Pancreas (tissue), 10 donors: ENCODE data around the gene HEATR9. TPM values are rescaled to one million over a fixed set of nuclear protein-coding genes. Genes with fewer than 3 reads are reported as not detected.

Experiments
- ATAC-seq, 4 donors: fragments of 200-7000 bp; cut with Tn5 transposase; one replicate each; pipeline versions ENCODE4 v1.8.0 to v1.9.1; 2020; ENCODE audit warnings: mild to moderate bottlenecking in 4 of 4, moderate library complexity in 4 of 4
- DNase-seq, 6 donors: peaks; one replicate each; pipeline ENCODE4 v3.0.0-alpha.2; 2020
- FAIRE-seq: peaks from 2 replicates; lab custom pipeline; 2012; peaks lifted over from hg19 to GRCh38; lab: Jason Lieb, UNC
- H3K27ac ChIP-seq, 4 donors: fragments of 200-600 bp; sonication (generic); 1 replicate in 3 of 4; 2 replicates in 1 of 4; pipeline versions ENCODE4 v1.5.0 to v1.8.0; 2020
- H3K27me3 ChIP-seq, 4 donors: fragments of 200-600 bp; one replicate each; pipeline ENCODE4 v1.8.0; 2021
- H3K36me3 ChIP-seq, 3 donors: fragments of 200-600 bp; sonication (generic) in 1 of 3; one replicate each; pipeline versions ENCODE4 v1.5.0 to v1.8.0; 2020 to 2021
- H3K4me1 ChIP-seq, 3 donors: fragments of 200-600 bp; one replicate each; pipeline ENCODE4 v1.8.0; 2021
- H3K4me3 ChIP-seq, 4 donors: fragments of 200-600 bp; sonication (generic) in 2 of 4; one replicate each; pipeline versions ENCODE4 v1.5.0 to v1.8.0; 2020 to 2021
- H3K9me3 ChIP-seq, 4 donors: fragments of 200-600 bp; one replicate each; pipeline ENCODE4 v1.8.0; 2021
- CTCF ChIP-seq, 4 donors: fragments of 200-600 bp; sonication (generic) in 3 of 4; IDR thresholded peaks; one replicate each; pipeline versions ENCODE4 v1.5.0 to v1.8.0; 2021; ENCODE audit warnings: antibody characterized with exemption in 4 of 4
- WGBS, 2 donors: extraction: QIAGEN DNeasy Blood & Tissue Kit; methylation state at CpG; one replicate each; pipeline ENCODE4 v1.1.7; 2013; 5-methylcytosine and 5-hydroxymethylcytosine counted together
- intact Hi-C, 3 donors: fragments of 100-400 bp; cut with DNase I; formaldehyde crosslinking; loops; one replicate each; pipeline versions ENCODE4 v1.11.1 to v1.14.2; 2022
- polyA plus RNA-seq, 2 donors: library from polyadenylated mRNA; stranded (reverse); fragments of 200-250 nt; gene quantifications; one replicate each; pipeline ENCODE4 v1.2.3, GENCODE V29; 2013
- total RNA-seq, 6 donors: library from RNA; stranded (reverse); fragmentation: NEBNext Ultra II Directional in 4 of 6; extraction: Animal tissue kit (Norgen Biotek cat#: 25700) in 4 of 6; gene quantifications; one replicate each; pipeline versions ENCODE4 v1.2.1 to v1.2.4, GENCODE V29; 2021 to 2023
- donor health status: healthy with polysubstance abuse.
- donor health status: DM: no; HTN: no; CAD: no; lungs with moderate emphysema.
- donor health status: DM: no; HTN: no; CAD: no.
- donor health status: control.
- donor health status: control.
- donor health status: Bipolar disorder and iron deficiency.
- donor health status: DM: yes; HTN: yes; CAD: no.
- donor health status: DM: no; HTN: no; CAD: no.
- donor health status: DM: no; HTN: no; CAD: no.
- donor health status: DM: yes; HTN: yes; CAD: no.

HEATR9 gene
- total and polyA plus RNA-seq, 8 donors, result not detected

GRCh38 chr17:35865412-35866340 is 3.0 kb downstream of the HEATR9 start:
- intact Hi-C loops, result no loop called here
- Histone ChIP-seq H3K36me3 (no peaks in the 10 kb centered on the region), H3K9me3 (no peaks in the 10 kb centered on the region), H3K4me3 (no peak overlapping the region), H3K27me3 (no peaks in the 10 kb centered on the region), H3K4me1 (no peaks in the 10 kb centered on the region), H3K27ac (no peak overlapping the region)
- 71% methylated on average over 3 of the region's 3 CpGs for WGBS, 2 donors
- DNase-seq, result no peak
- ATAC-seq, result no peak
- FAIRE-seq, result no peak
- TF ChIP-seq CTCF (IDR thresholded peaks at IDR 0.05), result no peak

DNA sequence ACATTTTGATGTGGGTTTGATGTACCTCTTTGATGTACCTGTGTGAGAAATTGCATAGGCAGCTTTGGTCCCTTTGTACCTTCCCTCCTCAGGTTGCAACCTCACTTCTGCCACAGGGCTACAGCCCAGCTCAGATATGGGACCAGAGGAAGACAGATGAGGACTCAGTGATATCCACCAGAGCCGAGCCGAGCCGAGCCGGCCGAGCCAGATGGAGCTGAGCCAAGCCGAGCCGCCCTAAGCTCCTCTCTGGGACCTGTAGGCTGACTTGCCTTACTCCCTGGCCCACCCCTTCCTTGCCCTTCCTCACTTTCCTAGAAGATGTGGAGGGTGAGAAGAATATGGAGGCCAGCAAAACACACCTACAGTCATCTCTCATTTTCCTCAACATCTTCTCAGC is 3.8 kb downstream of the HEATR9 start:
- Histone ChIP-seq H3K4me3 (no peak overlapping the region), H3K27me3 (no peaks in the 10 kb centered on the region), H3K4me1 (no peaks in the 10 kb centered on the region), H3K9me3 (no peaks in the 10 kb centered on the region), H3K27ac (no peak overlapping the region), H3K36me3 (no peaks in the 10 kb centered on the region)
- TF ChIP-seq CTCF (IDR thresholded peaks at IDR 0.05), result no peak
- FAIRE-seq, result no peak
- DNase-seq, result no peak
- intact Hi-C loops, result no loop called here
- no peak for ATAC-seq
- 82 to 90% methylated on average over 7 of the region's 7 CpGs for WGBS, 2 donors

DNA sequence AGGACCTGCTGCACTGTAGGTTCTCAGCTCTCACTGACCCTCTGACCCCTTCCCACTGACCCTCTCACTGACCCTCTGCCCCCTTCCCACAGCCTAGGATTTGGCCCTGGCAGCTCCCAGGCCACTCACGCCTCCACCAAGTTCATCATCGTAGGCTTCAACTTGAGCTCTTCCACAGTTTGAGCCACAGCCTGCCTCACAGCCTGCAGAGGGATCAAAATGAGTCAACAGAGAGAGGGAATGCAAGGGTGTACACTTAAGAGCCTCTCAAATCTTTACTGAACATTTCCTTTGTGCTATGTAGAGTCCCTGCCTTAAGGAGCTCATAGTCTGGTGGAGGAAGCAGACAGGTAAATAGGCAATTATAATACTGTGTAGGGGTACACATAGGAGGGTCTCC is 12.1 kb downstream of the HEATR9 start:
- intact Hi-C loops, result no loop called here
- no peak for DNase-seq
- 95 to 99% methylated on average over 2 of the region's 2 CpGs for WGBS, 2 donors
- no peaks in the 10 kb centered on the region for H3K27me3 ChIP-seq
- no peaks in the 10 kb centered on the region for H3K4me1 ChIP-seq
- no peak for TF ChIP-seq CTCF (IDR thresholded peaks at IDR 0.05)
- no peak for FAIRE-seq
- H3K4me3 ChIP-seq, result no peak overlapping the region
- no peaks in the 10 kb centered on the region for H3K36me3 ChIP-seq
- no peak overlapping the region for H3K27ac ChIP-seq
- ATAC-seq, result no peak
- no peaks in the 10 kb centered on the region for H3K9me3 ChIP-seq

DNA sequence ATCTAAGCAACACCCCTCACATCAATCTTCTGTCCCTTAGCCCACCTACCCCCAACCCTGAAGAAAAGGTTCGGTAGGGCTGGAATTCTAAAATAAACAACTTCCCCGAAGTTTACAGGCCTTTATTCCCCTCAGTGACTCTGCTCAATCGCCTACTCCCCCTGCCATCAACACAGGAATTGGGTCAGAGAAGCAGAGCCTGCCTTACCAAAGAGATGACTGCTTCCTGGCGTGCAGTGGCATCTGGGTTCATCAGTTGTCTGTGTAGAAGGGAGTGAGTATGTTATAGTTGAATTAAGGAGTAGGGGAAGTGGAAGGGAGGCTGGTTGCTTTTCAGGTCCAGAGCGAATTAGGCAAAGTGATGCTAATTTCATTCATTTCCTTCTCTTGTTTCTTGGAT is 12.7 kb downstream of the HEATR9 start:
- DNase-seq (no peak), FAIRE-seq (no peak), ATAC-seq (no peak)
- no peaks in the 10 kb centered on the region for H3K9me3 ChIP-seq
- H3K4me1 ChIP-seq, result no peaks in the 10 kb centered on the region
- intact Hi-C loops, result no loop called here
- 80 to 82% methylated on average over 5 of the region's 5 CpGs for WGBS, 2 donors
- TF ChIP-seq CTCF (IDR thresholded peaks at IDR 0.05), result no peak
- H3K4me3 ChIP-seq, result no peak overlapping the region
- H3K27me3 ChIP-seq, result no peaks in the 10 kb centered on the region
- H3K27ac ChIP-seq, result no peak overlapping the region
- no peaks in the 10 kb centered on the region for H3K36me3 ChIP-seq
